ENCODE measurements around the gene THSD4. TPM values are rescaled to one million over a fixed set of nuclear protein-coding genes. Genes with fewer than 3 reads are reported as not detected.
"Not testable (repeated sequence)": the region's sequence is repeated elsewhere in the genome, so short reads cannot be mapped to it uniquely, and the experiment has no call there.

Gene THSD4
- polyA plus RNA-seq, 12 donors: 18.2 to 45.9 (median 26.2) TPM; not detected in 1

DNA sequence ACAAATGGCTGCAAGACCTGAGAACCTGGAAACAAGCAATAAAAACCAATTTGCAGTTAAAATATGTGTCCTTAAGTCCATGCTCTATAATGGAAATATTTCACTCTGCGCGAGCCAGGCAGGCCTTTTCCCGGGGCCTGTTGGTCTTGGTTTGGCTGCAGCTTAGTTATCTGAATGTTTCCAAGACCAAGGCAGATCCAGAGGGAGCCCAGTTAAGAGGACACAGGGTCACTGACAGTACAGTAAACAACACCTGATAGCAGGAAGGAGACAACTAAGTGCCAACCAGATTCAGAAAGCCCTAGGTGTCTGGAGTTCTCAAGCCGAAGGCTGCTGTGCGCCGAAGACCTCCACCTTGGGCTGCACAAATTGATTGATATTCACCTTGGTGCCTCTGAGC lies 32.8 kb downstream of the THSD4 start:
- no peak for DNase-seq

DNA sequence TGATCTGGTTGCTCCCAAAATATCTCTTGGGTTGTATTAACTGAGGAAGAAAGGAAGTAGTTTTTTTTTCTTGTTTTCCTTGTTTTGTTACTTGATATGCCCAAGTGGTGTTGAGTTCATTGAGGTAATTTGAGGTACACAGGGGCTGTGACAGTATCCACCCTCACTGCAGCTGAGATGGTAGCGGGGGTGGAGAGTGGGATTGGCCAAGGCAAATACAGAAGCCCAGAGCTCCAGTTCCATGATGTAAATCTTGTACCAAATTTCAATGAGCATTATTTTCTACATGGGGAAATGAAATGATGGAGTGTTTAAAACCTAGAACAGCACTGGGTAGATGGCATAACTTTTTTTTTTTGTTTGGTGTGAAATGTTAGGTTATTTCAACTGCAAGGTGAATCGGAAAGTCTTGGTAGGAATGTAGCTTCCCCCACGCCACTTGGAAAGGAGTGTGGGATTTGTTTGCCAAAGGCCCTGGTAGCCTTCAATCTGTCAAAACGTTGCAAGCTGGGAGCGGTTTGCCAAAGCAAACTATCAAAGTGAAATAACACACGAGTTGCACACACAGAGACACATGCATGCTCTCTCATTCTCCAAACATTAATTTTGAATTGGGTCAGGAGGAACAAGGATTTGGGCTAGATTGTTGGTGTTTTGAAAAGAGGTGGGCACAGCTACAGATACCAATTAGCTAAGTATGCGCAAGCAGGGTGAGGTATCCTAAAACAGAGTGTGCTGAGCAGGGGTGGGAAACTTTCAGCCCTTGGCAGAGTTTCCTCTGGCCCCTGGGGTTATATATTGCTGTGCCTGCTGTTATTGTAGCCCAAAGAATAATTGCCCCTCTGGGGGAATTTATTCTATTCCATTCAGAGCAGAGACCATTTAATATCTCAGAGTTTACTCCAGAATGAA lies 34.6 kb downstream of the THSD4 start:
- DNase-seq: no peak

DNA sequence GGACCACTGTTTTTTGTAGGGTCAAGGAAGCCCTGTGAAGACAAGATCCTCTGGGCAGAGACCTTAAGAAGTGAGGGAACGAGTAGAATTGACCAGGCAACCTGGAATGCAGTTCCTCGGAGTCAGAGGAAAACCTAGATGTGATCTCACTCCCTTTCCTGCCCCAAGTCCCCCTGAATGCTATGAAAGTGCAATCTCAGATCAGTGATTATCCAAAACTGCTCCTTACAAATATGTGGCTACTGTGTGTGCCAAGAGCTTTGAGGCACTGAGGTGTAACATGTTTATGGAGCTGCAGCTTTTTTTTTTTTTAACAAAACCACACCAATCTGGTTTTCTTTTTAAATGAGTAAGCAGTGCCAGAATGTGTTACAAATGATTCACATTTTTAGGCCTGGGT lies 35.8 kb downstream of the THSD4 start:
- no peak for DNase-seq

- no peak for DNase-seq
These were observed 37.3 kb downstream of the THSD4 start for GRCh38 chr15:71152542-71152941.

DNA sequence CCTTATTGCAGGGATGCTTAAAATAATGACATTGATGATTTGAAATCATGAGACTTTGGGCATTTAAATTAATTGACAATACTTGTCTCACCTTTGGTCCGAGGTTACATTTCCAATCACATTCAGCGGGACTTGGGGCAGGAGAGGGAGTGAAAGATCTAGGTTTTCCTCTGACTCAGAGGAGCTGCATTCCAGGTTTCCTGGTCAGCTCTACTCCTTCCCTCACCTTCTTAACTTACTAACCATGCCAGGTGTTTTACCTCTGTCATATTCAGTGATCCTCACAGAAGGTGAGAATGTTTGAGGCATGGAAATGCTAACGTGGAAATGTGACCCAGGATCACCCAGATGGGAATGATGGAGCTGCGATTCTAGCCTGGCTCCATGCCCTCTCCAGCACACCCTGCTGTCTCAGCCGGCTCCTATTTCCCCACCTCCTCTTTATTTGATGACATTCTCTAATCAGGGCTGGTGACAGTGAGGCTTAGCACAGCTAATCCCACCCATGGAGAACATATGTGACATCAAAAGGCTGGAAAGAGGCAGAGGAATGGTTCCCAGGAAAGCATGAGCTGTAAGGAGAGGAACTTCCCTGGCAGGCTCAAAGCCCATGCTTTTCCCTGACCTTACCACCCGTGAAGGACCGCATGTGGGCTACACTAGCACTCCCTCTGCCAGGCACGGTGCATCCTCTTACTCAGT lies 38.7 kb downstream of the THSD4 start:
- DNase-seq: no peak

- DNase-seq: no peak
These were observed 39.4 kb downstream of the THSD4 start for GRCh38 chr15:71154607-71155200.

DNA sequence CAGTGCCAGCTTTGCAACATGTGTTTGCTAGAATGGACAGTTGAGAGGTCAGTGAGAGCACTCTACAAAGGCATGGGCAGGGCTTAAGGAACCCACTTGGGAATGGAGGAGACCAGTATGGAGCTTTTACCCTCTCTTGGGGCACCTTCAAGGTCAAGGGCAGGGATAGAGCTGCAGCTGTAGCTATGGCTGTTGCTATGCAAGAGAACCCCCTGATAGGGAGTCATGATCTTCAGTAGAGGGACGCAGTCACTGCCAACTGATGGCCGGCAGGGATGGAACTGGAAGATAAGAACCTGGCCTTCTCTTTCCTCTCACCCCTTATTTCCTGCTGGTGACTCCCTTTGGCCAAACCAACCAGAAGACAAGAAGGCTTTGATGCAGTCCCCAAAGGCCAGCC lies 40.3 kb downstream of the THSD4 start:
- no peak for DNase-seq

- DNase-seq: no peak
These were observed 45.7 kb downstream of the THSD4 start for GRCh38 chr15:71160976-71161375.

DNA sequence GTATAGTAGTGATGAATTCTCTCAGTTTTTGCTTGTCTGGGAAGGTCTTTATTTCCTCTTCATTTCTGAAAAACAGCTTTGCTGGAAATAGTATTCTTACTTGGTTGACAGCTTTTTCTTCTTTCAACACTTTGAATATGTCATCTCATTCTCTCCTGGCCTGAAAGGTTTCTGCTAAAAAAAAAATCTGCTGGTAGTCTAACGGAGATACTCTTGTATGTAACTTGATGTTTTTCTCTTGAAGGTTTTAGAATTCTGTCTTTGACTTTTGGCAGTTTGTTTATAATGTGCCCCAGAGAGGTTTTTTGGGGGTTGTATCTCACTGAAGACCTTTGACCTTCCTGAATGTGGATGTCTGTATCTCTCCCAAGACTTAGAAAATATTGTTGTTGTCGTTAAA lies 47.0 kb downstream of the THSD4 start:
- no peak for DNase-seq

- DNase-seq: not testable (repeated sequence)
These were observed 49.3 kb downstream of the THSD4 start for GRCh38 chr15:71164606-71165005.

DNA sequence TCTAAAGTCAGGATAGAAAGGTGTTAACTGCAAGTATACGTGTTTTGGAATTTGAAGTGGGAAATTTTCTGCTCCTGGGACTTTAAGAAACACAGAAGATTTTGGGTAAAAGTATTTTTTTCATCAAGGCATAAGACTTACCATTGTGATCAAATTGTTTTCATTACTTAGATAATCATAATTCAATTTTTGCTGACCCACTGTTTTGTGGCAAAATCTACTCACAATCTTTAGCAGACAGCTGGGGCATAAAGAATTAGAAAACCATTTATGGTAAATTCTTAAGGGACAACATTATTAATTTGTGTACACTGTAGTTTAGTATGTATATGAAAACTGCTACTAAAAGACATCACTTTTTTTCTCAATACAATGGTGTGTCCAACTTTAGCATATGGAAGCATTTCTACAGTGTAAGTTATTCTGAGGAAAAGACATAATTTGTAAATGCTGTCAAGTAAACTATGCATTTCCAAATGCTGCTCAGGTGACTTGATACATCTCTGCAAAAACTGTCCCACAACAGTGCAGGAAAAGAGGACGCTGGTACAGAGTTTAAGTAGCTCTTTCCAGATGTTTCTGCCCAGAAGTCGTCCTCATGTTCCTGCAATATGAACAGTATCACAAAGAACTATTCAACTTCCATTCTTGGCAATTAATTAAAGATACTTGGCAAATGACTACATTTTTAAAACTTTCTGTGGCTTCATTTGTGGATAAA lies 52.3 kb downstream of the THSD4 start:
- no peak for DNase-seq

- no peak for DNase-seq
These were observed 53.0 kb downstream of the THSD4 start for GRCh38 chr15:71168166-71168834.

DNA sequence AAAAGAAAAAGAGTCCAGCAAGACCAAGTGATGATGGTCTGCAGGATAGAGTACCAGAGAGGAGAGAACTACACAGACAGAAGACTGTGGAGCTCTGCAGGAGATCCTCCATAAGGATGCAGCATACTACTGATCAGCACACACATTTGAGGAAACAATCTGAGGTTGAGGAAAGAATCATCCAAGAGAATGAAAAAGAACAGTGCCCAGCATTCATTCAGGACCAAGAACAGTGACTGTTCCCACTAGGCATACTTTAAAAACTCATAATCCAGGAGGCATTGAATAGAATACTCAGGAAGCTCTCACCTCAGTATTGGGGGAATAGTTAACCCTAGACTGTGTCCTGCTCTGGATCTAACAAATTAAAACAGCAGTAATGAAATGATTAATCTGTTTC lies 54.9 kb downstream of the THSD4 start:
- DNase-seq: no peak

- no peak for DNase-seq
These were observed 55.9 kb downstream of the THSD4 start for GRCh38 chr15:71171195-71171594.

DNA sequence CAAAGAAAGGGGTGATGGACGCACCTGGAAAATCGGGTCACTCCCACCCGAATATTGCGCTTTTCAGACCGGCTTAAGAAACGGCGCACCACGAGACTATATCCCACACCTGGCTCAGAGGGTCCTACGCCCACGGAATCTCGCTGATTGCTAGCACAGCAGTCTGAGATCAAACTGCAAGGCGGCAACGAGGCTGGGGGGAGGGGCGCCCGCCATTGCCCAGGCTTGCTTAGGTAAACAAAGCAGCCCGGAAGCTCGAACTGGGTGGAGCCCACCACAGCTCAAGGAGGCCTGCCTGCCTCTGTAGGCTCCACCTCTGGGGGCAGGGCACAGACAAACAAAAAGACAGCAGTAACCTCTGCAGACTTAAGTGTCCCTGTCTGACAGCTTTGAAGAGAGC lies 59.1 kb downstream of the THSD4 start:
- DNase-seq: not testable (repeated sequence)

DNA sequence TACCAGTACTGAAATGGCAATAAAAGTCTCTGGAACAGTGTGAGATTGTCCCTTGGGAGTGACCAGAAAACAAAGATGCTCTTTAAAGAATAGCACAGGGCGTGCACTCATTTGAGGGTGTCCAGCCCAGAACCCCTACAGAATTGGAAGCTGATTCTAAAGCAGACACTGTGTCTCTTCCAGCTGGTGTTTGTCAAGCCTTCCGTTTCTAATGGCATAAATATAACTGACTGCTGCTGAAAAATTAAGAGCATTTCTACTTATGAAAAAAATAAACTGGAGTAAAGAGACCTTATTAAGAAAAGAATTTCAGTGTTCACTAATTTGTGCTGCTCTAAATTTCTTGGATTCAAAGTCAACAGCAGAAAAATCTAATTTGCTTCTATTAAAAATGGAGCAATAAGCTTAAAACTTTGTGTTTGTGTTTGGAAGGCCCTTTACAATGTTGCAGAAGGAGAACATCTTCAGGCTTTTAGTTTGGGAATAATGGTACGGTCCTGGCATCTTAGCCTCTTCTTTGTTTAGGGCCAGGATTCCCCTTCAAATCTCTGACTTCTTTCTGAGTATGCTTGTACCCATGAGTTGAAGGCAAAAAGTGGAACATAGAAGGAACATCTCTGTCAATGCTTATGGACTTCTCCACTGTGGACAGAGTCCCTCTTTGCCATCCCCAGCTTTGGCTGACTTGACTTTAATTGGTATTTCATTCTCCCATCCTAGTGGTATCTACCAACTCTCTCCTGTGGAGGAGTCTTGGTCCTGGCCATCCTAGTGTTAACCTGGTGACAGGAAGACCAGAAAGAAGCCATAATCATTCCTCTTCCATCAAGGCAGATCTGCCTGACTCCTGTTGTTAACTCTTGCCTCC lies 65.9 kb downstream of the THSD4 start:
- DNase-seq: no peak

- no peak for DNase-seq
These were observed 67.3 kb downstream of the THSD4 start for GRCh38 chr15:71182522-71182921.

DNA sequence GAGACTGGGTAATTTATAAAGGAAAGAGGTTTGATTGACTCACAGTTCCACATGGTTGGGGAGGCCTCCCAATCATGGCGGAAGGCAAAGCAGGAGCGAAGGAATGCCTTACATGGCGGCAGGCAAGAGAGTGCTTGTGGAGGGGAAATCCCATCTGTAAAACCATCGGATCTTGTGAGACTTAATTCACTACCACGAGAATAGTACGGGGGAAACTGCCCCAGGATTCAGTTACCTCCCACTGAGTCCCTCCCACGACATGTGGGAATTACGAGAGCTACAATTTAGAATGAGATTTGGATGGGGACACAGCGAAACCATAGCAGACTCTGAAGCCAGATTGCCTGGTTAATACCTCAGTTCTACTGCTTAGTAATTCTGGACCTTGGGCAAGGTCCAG lies 67.8 kb downstream of the THSD4 start:
- no peak for DNase-seq

- DNase-seq: no peak
These were observed 70.4 kb downstream of the THSD4 start for GRCh38 chr15:71185706-71186105.

- no peak for DNase-seq
These were observed 71.0 kb downstream of the THSD4 start for GRCh38 chr15:71186267-71186666.

DNA sequence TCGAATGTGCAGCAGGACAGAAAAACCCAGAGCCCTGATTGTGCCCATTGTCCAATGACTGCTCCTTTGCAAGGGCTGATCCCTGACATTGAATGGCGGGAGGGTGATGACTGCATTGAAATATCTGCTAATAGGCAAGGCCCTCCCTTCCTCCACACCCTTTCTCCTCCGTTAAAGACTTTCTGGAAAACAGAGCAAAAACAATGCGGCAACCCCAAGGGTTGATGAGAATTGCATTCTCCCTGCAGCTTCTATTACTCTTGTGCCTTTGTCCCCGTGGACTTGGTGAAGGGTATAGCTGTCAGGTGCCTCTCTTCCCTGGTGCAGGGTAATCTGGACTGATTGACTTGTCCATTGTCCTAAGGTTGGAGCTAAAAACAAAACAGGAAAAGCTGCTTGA lies 71.8 kb downstream of the THSD4 start:
- DNase-seq: no peak
